ENCODE measurements around the gene CCNL1.

Gene CCNL1

DNA sequence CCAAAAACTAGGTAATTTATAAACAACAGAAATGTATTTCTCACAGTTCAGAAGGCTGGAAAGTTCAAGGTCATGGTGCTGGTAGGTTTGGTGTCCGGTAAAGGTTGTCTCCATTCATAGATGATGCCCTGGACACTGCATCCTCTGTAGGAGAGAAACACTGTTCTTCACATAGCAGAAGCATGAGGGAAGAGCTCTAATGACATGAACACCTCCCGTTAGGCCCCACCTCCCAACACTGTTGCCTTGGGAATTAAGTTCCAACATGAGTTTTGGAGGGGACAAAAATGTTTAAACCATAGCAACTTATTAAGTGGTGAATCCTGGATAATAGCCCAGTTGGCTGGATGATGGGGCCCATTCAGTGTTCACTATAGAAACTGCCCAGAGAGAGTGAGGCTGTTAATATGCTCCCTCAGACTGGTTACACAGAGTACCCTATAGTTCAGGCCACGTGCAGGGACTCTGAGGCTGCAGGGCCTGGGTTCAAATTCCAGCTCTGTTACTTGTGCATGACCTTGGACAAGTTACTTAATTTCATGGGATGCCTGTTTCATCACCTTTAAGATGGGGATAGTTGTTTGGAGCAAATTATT lies 37.0 kb downstream of the CCNL1 start:
- no peak for DNase-seq (ENCODE audit: low read depth)

DNA sequence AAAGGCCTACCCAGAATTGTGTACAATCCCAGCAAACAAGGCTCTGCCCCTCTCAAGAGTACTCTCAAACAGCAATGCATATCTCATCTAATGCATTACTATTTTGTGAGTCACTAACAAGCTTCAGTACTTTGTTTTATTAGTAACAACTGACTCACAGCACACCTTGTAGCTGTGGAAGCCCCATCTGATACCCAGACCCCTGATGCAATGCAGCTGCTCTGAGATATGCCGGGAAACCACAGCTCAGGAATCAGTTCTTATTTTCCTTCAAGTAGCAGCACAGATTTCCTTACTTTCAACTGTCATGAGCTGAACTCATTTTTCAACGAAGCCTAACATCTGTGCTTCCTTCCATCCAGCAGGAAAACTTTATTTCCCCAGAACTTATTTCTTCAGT lies 37.8 kb downstream of the CCNL1 start:
- DNase-seq (ENCODE audit: low read depth): peak; percentile 34

DNA sequence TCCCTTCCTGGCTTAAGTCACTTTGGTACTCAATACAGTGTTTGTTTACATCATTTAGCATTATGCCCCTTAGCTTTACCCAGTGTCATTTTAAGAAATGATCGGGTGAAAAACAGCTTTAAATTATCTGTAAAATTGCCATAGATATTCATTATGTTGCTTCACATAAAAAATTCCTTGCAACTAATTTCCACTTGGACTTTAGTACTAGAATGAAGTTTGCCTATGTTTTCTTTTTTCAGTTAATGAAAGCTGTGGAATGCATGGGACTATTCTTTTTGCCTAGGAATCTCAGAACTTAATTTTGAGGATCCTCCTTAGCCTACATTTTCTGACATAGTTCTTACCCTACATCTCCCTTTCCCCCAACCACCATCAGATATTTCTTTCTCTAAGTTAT lies 38.4 kb downstream of the CCNL1 start:
- DNase-seq (ENCODE audit: low read depth): no peak

DNA sequence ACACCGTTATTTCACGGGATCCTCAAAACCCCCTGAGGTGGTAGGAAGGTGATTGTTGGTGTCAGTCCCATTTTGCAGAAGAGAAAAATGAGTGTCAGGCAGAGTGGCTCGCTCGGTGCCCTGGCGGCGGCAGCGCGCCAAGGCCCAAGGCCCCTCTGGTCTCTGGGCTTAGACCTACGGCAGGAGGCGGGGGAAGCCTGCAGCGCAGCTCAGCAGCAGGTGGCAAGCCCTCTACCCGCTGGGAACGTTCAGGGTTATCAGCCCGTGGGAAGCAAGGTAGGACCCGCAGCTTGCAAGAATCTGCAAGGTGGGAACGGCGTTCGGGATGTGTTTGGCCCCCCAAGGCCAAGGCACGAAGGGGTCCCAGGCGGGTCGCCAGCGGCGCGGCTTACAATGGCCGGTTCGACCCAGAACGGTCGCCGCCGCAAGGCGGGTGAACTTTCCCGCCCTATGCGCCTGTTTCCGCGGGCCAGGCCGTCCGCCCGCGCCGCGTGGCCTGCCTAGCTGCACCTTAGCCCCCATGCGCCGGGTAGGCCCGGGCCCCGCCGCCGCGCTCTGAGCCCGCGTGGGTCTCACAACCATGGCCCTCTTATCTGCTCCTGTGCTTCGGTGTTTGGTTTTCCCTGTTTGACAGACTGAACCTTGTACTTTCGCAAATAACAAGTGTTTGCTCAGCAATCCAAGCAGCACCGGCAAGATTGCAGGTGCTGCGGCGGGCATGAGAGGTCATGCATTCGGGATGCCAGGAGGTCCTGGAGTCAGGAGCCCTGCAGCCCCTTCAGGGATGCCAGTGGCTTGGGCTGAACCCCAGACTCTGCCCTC lies 39.7 kb downstream of the CCNL1 start:
- no peak for DNase-seq (ENCODE audit: low read depth)

DNA sequence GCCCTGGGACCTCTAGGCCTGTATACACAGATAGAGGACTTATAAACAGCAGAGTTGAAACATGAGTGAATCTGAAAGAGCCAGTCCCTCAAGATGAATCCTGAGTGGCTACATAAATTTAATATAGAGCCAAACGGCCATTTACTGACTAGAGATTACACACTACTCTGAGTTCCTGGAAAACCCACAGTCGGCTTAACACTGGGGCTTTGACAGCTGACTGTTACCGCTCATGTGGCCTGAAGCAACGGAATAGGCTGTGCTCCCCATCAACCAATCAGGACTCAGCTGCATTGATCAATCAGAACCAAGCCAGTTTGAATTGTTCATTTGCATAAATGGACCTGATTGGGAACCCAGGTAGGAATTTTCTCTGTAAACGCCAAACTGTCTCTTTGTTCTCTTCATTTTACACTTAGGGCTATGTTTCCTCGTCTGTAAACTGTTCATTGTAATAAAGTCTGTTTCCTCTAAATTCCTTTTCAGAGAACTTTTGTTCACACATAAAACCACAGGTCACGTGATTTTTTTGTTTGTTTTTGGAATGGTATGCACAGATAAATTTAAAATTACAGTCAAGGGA lies 40.5 kb downstream of the CCNL1 start:
- DNase-seq (ENCODE audit: low read depth): no peak

DNA sequence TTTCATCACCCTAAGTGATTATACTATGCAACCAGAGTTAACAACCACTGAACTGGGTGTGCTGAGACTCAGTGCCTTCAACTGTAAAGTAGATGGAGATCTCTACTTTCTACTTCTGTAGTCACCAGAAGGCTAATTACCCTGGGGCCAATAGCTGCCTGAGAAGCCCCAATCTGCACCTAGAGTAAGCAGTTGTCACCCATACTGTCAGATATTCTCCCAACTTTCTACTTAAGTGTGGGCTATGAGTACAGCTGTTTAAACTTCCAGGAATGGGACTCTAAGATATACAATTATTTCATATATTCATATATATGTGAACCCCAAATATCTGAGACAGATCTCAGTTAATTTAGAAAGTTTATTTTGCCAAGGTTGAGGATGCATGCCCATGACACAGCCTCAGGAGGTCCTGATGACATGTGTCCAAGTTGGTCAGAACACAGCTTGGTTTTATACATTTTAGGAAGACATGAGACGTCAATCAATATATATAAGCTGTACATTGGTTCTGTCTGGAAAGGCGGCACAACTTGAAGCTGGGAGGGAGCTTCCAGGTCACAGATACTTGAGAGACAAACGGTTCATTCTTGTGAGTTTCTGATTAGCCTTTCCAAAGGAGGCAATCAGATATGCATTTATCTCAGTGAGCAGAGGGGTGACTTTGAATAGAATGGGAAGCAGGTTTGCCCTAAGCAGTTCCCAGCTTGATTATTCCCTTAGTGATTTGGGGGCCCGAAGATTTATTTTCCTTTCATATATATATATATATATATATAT lies 41.9 kb downstream of the CCNL1 start:
- no peak for DNase-seq (ENCODE audit: low read depth)

DNA sequence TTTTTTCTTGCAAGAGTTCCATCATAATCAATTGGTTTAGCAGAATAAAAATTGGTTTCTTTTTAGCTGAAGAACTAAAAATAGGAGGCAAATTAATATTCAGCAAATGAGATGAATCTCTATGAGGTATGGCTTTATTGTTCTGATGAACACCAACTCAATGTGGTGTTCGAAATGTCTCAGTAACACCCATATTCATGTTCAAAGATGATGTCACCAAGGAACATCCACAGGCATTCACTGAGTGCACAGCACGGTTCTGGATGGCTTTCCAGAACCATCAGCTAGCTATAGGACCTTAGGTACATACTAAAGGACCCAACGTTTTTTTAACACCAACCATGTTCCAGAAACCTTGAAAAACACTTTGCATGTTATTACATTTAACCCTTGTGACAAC lies 42.7 kb downstream of the CCNL1 start:
- DNase-seq (ENCODE audit: low read depth): no peak

DNA sequence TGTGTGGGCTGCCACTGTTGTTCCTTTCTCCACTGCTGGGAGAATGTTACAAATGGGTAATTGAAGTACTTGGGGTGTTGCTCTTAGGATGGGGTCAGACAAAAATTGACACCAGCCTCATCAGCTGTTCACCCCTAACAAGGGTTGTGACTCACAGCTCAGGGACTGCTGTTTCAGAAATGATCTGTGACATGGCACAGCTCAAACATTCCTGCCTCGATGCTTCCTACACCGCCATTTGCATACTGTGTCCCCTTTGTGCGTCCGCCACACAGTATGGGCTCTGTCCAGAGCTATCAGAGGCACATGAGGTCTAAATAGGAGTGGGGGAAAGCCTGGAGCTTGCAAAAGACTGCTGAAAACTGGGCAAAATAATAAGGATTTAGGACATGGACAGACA lies 43.9 kb downstream of the CCNL1 start:
- DNase-seq (ENCODE audit: low read depth): no peak

DNA sequence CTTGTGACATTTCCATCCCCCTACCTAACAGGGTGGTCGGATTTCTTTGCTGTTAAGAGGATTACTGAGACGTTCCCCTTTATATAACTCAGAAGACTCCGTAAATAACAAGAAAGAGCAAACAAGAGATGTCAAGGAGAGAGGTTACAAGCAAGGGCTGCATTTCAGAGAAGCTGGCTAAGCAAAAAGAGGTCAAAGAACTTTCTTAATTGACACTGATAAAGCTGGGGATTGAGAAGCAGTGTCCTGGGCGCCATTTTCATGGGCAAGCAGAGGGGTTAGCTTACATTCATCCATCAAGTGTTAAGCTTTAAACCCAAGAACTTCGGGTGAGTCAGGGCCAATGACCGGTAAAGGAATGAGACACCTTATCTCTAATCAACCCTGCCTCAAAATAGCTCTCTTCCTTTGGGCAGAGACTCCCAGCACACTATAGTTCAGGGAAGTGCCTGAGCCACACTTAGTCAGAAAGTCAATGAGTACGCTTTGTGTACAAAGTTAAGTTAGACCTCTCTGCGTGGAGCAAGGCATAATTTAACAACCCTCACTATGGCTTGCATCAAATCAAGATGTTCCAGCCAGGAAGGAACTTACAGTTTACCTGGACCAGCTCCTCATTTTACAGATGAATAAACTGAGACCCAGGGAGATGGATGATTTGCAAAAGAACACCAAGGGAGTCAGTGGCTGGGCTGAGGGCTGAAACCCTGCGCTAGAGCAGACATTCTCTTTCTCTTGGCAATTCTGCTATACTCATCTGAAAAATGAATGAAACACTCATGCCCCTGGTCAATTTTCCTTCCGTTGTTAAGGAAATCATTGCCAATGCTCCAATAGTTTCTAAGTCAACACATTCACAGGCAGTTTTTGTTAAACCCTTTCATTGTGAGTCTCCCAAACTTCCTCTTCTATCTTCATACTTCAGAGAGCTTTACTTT lies 44.6 kb downstream of the CCNL1 start:
- DNase-seq (ENCODE audit: low read depth): no peak

DNA sequence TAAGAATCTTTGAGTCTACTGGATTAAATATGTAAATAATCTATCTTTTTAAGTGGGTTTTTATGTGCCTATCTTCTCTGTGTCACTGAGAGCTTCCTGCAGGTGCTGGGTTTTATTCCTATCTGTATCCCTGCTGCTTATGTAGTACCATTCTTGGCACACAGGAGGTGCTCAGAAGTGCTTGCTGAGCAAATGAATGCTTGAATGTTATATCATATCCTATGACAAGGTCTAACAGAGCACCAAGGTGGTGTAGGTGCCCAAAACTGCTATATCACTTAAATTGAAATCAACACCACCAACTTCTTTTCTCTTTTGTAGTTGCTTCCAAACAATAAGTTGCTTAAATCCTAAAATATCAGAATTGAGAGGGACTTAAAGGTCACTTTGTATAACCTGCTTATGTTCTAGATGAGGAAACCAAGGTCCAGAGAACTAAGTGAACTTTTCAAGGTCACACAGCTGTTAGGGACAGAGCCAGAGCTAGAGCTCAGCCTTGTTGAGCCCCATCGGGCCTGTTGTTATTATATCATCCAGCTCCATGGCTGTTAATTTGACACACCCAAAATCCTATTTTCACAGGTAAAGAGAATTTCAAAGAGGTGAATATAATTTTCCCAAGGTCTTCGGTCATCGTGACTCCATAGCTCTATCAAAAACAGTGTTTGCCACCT lies 46.0 kb downstream of the CCNL1 start:
- no peak for DNase-seq (ENCODE audit: low read depth)

DNA sequence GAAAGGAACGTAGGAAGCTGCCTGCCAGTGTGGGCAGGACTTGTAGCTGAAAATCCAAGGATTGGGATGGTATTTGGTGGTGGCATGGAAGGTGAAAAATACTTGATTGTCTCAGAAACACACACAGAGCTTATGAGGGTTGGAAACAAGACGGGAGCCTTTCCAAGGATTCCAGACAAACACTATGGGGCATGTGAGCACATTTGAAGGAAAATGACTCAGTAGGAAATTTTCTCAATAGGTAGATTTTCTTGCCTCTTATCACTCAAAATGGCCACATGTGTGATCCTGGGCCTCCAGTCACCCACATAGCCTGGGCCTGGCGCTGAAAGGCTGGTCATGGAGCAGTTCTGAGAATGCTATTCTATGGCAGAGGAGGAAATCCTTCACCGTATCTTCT lies 47.4 kb downstream of the CCNL1 start:
- no peak for DNase-seq (ENCODE audit: low read depth)

DNA sequence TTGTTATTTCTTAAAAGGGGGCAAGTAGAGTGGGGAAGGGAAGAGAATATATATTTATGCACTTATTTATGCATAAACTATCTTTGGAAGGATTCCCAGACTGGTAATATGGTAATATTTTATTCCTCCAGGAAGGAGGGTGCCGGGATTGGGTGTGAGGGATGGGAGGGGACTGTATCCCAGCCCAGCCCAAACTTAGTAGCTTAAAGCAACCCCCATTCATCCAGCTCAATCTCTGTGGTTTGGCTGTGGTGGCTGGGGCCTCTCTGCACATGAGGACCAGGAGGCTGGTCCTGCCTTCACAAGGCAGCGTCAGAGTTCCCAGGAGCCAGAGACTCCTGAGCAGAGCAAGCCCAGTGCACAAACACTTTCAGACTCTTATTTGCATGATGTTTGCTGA lies 48.4 kb downstream of the CCNL1 start:
- DNase-seq (ENCODE audit: low read depth): no peak

DNA sequence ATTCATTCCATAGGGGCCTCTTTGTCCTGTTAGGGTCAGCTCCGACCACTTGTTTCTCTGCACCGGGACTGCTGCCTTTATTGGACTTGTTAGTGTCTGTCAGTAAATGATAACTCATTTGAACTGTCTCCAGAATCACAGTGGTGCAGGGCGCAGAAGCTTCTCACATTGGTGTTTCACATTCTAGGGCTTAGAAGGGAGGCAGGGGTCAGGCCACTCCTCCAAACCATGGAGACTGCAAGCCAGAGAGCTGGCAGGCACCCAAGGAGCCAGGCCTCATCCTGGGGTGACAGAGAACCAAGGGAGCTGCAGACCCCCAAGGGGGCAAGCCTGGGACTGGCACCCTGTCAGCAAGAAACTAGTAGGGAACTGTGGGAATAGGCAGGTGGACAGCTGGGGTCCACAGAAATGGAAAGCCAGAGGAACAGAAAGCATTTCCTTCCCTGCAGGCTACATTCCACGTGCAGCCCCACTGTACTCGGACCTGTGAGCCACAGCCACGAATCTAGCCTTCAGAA lies 49.1 kb downstream of the CCNL1 start:
- DNase-seq (ENCODE audit: low read depth): no peak

DNA sequence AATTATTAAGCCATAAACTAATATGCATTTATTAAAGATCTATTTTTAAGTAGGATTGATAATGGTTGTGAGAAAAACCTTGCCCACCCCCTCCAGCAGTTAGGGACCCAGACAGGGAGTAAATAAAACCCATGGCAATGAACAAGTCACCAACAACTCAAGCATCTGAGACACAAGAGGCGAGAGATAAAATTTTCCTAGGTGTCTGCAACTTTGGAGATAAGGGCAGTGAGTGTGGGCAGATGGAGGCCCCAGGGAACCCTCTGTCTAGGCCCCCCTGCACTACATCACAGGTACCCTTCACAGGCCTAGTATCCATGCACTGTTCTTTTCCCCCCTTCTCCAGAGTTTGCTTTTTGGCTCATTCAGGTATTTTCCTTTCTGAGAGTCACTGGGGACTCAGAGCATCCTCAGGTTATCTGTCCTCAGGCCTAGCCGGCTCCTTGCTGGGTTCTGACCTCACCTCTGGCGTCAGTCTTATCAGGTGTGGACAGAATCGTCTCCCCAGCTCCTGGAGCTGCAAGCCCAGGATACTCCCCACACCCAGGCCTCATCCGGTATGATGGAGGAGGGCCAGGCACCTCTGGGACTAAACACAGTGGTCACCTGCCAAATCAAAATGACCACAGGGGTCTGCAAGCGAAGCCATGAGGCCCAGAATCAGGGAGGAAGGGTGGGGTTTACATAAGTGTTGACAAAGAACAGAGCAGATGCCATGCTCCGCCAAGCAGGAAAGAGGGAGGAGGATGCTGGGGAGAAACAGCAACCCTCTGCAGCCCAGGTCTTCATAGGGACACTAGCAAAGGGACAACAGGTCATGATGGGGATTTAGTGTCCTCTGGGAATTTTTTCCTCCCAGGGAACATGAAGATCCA lies 50.4 kb downstream of the CCNL1 start:
- DNase-seq (ENCODE audit: low read depth): no peak

DNA sequence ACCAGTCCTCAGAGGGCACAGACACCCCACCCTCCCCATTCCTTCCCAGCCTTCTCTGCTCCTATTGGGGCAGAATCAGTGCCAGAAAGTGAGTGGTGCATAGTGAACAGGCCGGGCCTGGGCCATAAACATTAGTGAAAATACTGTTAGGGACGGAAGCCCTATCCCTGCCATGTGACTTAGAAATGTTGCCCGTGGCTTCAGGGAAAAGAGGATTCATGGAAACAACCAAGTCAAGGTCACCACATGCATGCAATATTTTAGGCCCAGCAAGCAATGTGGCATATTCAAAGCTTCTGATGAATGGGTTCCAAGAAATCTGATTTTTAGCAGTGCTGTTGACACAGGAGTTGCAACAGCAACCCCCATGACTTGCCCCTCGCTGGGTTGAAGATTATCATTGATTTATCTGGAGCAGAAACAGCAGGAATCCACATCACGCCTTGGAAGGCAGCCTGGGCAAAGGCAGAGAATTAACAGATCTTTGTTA lies 52.3 kb downstream of the CCNL1 start:
- no peak for DNase-seq (ENCODE audit: low read depth)

DNA sequence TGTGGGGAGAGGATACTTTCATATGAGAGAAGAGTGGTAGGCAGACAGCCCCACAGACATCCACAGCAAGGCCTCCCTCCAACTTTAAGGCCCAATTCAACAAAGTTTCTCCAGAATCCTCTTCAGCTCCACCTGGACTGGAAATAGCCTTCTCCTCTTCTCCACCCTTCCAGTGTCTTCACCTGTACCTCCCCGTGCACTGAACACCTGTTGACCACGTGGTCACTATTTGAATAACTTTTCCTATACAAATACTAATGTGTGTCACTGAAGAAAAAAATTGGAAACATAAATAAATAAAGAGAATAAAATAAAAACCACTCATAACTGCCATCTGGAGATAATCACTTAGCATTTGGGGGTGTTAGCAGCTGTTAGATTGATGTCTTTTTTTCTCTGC lies 52.9 kb downstream of the CCNL1 start:
- DNase-seq (ENCODE audit: low read depth): no peak

DNA sequence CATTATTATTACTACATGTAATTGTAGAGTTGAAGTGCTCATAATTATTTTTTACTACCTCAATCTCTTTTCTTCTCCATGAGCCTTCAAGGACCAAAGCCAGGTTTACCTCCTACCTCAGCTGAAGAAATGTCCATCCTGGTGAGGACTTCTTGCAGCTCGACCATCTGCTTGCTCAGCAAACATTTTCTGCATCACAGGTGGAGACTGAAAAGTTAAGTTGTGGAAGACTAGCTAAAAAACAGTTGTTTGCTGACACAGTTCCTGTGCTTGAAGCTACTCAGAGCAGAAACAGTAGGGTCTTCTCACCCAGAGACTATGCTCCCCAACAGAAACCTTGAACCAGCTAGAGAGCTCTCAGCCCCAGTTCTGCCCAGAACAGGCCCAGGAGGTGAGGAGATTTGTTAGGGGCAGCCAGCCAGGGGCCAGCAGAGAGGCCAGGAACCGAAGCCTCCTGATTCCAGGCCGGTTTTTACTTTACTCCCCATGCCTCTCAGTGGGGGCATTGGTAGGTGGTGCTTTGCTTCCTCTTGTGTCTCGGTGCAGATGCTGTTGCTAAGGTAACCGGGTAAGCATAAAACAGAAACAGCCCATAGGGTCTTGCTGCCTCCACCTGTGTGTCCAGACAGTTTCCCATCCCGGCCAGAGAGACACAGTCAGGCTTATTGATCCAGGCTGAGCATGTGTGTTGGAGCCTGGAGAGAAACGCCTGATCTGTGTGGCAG lies 54.9 kb downstream of the CCNL1 start:
- no peak for DNase-seq (ENCODE audit: low read depth)

DNA sequence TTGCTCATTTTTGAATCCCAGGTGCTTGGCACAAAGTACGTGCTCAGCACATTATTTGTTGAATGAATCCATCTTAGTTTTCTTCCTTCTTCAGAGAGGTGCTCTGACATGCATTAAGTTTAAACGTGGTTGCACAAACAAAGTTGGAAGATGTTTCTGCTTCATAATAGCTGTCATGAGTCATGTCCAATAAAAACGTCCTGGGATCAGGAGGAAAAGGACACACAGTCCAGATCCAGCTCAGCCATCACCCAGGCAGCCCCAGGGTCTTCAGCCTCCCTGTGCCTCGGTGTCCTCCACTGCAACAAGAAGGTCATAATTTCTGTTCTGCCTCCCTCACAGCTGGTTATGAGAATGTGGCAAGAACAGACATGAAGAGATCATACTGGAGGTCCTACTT lies 55.4 kb downstream of the CCNL1 start:
- DNase-seq (ENCODE audit: low read depth): no peak

DNA sequence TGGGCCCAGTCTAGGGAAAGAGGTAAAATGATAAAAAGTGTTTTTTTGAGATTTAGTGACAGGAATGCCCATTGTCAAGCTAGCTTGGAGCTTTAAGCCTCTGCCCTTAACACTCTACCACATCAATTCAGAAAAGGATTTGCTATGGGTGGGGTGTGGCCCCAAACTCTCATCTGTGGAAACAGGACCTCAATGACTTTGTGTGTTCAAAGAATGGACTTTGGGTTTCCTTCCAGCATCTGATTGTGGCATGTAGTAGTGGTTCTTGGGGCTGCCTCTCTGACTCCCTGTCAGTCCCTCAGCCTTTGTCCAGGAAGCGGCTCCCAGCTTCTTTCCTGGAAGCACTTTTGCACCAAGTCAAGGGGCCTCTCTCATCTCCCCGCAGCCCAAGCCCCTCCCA lies 56.1 kb downstream of the CCNL1 start:
- no peak for DNase-seq (ENCODE audit: low read depth)

All from HS-27A (cell line).